Stimulated activated CD4-positive, alpha-beta T cell treated with anti-CD3 and anti-CD28 coated beads, Interleukin-4, amount 100 ng/mL, for 48 hours (primary cell): ENCODE data around the gene CKAP4.
A peak's percentile ranks its signal among the peaks of the same experiment; 100 is the strongest.
"Not testable (repeated sequence)": the region's sequence is repeated elsewhere in the genome, so short reads cannot be mapped to it uniquely, and the experiment has no call there.

Source experiments
- DNase-seq, 2 donors: peaks; one replicate each; pipeline ENCODE4 v3.0.0-alpha.2; 2020; ENCODE audit warnings: low read depth in 2 of 2

Gene CKAP4, protein sequence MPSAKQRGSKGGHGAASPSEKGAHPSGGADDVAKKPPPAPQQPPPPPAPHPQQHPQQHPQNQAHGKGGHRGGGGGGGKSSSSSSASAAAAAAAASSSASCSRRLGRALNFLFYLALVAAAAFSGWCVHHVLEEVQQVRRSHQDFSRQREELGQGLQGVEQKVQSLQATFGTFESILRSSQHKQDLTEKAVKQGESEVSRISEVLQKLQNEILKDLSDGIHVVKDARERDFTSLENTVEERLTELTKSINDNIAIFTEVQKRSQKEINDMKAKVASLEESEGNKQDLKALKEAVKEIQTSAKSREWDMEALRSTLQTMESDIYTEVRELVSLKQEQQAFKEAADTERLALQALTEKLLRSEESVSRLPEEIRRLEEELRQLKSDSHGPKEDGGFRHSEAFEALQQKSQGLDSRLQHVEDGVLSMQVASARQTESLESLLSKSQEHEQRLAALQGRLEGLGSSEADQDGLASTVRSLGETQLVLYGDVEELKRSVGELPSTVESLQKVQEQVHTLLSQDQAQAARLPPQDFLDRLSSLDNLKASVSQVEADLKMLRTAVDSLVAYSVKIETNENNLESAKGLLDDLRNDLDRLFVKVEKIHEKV

DNA sequence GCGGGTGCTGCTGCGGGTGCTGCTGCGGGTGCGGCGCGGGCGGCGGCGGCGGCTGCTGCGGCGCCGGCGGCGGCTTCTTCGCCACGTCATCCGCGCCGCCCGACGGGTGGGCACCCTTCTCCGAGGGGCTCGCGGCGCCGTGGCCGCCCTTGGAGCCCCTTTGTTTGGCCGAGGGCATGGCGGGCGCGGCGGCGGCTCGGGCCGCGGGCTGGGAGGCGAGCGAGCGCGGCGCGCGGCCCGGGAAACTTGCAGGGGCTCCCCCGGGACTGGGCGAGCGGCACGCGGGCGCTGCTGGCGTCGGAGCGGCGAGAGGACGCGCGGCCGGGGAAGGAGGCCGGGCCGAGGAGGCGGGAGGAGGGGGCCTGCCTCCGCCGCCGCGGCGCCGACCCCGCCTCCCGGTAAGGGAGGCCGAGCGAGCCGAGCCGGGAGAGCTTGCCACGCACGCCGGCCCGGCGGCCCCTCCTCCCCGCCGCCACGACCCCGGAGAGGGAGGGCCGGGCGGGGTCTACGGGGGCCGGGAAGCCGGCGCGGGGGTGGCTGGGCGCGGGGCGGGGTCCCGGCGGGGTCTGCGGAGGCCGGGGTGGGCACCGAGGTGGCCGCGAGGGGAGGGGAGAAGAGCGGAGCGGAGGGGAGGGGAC lies at the start of gene CKAP4:
TSS of gene CKAP4 (minus strand) at position 347 of the 638 bp plus-strand sequence. CDS start at position 178, 169 bp downstream.
- DNase-seq, result peak in 1 of 2 donors; percentile 23

DNA sequence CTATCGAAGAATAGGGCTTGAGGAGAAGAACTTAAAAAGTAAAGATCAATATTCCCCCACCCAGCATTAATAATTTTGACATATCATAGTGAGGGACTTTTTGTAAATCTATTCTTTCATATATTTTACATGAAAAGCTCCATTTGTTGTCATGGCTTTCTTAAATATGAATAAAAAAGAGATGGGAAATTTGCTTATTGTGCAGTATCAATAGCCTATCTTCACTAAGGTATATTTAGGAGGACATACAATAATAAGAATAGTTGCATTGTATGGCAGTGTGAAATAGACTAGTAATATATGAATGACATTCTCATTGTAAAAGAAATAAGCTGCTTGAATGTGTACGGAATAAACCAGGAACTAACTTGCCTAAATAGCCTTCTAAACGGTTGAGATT lies 49.3 kb upstream of the CKAP4 start:
- no peak for DNase-seq

DNA sequence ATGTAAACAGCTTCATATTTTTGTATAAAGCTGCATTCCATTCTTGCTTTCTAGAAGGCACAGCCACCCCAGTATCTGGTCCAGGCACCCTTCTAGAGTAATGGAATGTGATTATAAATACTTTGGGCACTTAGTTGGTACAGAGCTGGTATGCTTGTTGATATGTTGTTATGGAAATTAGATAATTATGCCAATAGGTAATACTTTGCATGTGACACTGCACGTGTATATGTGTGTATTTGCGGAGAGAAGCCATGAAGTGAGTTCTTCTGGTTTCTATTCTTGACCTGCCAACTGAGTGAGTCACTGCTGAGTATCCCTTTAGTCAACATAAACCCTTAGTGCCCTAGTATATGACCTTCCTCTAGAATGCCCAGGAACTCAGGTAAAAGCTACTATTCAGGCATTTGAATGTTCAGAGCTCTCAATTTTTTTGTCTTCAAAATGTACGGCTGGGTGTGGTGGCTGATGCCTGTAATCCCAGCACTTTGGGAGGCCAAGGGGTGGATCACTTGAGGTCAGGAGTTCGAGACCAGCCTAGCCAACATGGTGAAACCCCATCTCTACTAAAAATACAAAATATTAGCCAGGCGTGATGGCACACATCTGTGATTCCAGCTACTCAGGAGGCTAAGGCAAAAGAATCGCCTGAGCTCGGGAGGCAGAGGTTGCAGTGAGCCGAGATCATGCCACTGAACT lies 48.5 kb upstream of the CKAP4 start:
- DNase-seq, result no peak

DNA sequence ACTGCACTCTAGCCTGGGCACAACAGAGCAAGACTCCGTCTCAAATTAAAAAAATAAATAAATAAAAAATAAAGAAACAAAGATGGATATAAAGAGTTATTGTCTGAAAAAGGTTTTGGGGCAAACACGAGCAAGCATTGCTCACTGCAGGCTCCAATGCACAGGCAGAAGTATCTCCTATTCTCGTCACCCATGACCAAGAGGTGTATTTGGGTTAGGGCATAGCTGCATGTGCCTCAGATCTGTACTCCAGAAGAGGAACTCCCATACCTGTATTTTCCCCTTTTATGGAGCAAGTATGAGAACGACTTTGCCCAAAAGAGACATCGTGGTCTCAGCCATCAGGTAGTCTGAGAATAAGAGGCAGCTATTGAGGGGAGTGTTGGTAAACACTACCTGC lies 44.5 kb upstream of the CKAP4 start:
- no peak for DNase-seq

DNA sequence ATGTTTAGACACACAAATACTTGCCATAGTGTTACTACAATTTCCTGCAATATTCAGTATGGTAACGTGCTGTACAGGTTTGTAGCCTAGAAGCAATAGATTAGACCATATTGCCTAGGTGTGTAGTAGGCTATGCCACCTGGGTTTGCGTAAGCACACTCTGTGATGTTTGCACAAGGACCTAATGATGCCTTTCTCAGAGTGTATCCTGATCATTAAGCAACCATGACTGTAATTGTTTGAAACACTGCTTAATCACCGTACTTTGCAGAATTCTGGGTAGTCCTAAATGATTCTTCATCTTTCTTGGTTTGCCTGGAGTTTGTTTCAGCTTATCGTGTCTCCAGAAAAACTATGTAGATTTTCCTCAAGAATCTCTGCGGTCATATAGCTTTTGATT lies 43.5 kb upstream of the CKAP4 start:
- no peak for DNase-seq

DNA sequence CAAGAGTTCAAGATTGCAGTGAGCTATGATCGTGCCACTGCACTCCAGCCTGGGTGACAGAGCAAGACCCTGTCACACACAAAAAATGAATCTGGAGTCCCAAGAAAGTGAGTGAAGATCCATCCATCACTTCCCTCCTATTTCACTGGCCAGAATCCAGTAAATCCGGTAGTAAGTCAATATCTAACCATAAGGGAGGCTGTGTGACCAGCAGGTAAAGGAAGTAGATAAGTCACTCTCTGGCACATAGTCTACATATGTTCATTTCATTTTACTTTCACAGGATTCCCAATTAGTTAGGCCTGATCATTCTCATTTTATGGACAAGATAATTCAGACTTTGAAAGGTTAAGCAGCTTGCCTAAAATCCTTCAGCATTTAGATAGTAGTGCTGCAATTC lies 42.8 kb upstream of the CKAP4 start:
- DNase-seq, result no peak

DNA sequence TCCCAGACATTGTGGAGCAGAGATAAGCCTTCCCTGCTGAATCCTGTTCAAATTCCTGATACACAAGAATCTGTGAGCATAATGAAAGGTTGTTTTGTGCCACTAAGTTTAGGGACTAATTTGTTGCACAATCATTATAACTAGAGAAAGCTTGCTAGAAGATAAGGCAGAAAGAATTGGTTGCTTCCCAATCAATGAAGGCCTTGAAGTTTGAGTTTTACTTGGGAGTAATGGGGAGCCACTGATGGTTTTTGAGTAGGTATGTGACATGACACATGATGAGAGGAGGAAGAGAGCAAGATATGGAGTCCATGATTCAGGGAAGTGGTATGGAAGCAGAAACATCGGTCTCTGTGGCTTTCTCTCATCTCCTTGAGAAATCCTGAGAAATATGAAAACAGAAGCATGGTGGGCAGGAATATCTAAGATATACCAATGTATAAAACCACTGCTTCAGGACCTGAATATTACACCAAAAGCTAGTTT lies 41.4 kb upstream of the CKAP4 start:
- no peak for DNase-seq

DNA sequence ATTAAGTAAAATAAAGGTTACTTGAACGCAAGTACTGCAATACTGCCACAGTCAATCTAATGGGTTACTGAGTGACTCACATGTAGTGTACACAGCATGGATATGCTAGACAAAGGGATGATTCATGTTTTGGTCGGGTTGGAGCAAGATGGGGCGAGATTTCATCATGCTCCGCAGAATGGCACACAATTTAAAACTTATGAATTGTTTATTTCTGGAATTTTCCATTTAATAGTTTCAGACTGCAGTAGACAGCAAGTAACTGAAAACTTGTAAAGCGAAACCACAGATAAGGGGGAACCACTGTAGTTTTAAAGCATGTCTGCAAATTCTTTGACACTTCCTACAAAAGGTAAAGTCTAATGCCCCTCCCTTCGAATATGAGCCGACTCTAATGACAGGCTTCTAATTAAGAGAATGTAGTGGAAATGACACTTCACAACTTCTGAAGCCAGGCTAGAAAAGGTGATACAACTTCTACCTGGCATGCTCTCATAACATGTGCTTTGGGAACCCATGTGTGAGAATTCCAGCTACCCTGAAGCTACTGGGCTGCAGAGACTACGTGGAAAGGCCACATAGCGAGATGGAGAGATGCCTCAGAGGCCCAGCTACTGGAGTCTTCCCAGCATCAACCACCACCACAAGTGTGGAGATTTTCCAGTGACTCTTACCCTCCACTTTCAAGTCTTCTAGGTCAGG lies 40.8 kb upstream of the CKAP4 start:
- peak in 1 of 2 donors; percentile 18 for DNase-seq

DNA sequence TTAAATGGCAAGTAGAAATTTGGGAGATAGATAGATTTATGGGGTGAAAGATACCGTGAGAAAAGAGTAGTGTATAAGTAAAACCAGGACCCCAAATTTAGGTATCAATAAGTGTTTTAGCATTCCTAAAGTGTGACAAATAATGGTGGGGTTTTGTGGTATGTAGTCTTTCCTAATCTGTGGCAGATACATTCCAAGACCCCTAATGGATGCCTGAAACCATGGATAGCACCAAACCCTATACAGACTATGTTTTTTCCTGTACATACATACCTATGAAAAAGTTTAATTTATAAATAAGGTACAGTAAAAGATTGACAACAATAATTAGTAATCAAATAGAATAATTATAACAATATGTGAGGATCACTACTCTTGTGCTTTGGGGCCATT lies 40.3 kb upstream of the CKAP4 start:
- no peak for DNase-seq

DNA sequence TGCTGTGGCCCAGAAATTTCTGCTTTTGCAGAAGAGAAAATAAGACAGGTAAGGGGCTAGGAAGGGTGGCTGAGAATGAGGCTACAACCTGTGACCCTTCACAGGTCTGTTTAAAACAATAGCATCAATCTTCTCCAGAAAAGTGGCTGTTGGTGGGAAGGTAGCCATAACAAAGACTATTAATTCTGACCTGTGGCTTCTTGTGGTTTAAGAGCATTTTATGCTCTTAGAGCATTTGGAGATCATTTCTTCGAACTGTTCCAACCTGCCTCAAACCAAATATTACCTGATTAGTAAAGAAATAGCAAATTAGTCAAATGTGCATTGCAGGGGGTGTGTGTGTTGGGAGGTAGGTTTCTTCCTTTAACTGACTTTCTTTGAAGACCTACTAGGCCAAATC lies 39.5 kb upstream of the CKAP4 start:
- DNase-seq, result no peak

DNA sequence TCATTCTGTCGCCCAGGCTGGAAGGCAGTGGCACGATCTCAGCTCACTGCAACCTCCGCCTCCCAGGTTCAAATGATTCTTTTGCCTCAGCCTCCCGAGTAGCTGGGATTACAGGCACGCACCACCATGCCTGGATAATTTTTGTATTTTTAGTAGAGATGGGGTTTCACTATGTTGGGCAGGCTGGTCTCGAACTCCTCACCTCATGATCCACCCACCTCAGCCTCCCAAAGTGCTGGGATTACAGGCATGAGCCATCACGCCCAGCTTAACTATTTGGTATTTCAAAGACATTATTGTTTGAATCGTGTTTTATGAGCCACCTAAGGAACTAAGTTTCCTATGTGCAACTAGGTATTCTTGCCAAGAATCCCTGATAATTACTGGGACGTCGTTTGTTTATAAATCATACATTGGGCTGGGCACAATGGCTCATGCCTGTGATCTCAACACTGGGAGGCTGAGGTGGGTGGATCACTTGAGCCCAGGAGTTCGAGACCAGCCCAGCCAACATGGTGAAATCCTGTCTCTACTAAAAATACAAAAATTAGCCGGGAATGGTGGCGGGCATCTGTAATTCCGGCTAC lies 38.8 kb upstream of the CKAP4 start:
- DNase-seq, result not testable (repeated sequence)

DNA sequence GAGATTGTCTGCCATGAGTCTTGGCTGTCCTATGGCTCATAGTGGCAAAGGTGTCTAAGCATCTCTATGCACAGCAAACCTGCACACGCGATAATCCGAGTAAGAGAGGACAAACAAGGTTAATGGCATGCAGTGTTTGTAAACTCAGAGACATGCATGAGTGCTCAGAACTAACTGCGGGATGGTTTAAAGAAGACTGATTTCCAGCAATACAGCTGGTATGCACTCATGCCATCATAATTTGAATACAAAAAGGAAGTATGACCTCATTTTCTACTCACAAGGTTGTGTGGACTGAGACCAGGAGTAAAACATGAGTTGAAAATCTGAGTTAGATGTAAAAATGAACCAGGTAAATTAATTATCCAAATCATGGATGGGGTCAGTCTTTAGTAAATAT lies 38.2 kb upstream of the CKAP4 start:
- no peak for DNase-seq

DNA sequence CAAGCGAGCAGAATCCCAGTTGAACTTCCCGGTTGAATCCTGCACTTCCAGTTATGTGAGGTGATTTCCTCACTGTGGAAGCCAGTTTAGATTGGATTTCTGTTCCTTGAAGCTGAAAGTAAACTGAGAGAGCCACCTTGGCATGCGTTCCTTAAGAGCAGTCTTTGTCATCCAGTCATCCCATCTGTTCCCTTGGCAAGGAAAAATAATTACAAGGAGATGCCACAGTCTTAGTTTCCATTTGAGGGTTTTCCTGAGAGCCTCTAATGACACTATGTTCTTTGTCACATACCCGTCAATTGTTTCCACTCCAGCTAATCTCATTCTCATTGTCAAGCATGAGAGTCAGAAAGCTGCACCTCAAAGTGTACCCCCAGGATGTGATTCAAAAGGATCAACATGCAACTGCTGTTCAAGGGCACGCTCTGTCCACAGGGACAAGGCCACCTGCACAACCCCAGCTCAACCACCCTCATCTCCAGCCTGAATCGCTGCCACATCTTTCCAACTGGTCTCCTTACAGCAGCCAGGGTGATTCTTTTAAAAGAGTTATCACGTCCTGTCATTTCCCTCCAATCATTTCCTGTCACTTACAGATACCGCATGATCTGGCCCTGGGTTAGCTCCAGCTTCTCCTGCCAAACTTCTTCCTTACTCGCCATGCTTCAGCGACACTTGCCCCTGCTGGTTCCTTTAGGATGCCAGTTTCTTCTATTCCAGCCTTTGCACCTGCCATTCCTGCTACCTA lies 36.7 kb upstream of the CKAP4 start:
- DNase-seq, result no peak

DNA sequence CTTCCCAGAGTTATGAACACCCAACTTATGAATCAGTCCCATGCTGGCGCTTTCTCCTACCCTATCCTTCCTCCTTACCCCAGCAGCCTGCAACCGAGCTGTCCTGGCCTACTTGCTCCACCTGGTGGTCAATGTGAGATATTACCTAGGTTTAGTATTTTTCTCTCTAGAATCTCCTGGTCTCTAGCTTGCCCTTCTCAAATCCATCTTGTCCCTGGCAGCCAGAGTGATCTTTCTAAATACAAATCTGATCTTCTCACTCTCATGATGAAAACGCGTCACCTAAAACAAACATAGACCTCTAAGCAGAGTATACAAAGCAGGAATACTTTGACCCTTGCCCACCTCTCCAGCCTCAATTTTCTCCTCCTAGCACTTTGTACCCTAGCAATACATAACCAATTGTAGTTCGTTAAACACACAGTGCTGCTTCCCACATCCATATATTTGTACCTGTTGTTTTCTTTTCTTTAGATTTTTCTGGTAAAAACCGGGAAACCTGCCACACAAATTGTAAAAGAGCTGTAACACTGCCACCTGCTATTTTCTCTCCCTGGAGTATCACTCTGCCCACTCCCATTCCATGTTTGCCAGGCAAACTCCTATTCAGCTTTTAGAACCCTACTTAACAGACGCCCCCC lies 34.8 kb upstream of the CKAP4 start:
- DNase-seq, result peak in 1 of 2 donors; percentile 19

DNA sequence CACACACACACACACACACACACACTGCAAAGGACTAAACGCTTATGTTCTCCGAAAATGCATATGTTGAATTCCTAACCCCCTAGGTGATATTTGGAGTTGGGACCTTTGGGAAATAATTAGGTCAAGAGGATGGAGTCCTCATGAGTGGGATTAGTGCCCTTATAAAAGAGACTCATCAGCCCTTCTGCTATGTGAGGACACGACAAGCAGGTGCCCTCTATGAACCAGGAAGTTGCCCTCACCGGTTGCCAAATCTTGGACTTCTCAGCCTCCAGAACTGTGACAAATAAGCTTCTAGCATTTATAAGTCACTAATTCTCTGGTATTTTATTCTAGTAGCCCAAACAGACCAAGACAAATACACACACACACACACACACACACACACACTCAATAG lies 34.0 kb upstream of the CKAP4 start:
- DNase-seq, result no peak

DNA sequence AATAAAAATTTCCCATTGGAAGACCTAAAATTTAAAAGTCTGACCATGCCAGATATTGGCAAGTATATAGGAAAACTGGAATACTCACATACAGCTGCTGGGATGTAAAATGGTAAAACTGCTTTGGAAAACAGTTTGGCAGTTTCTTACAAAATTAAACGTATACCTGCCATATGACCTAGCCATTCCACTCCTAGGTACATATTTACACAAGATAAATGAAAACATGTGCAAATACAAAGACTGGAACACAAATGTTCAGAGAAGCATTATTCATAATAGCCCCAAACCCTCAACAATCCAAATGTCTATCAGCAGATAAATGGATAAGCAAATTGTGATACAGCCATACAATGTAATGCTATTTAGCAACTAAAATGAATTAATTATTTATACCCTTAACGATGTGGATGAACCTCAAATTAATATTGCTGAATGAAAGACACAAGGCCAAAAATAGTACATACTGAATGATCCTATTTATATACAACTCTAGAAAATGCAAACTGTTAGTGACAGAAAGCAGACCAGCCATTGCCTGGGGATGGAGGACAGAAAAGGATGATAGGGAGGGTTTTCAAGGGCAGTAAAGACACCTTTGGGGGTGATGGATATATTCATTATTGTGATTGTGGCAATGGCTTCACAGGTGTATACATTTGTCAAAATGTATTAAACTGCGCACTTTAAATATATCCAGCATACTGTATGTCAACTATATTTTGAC lies 33.4 kb upstream of the CKAP4 start:
- no peak for DNase-seq

DNA sequence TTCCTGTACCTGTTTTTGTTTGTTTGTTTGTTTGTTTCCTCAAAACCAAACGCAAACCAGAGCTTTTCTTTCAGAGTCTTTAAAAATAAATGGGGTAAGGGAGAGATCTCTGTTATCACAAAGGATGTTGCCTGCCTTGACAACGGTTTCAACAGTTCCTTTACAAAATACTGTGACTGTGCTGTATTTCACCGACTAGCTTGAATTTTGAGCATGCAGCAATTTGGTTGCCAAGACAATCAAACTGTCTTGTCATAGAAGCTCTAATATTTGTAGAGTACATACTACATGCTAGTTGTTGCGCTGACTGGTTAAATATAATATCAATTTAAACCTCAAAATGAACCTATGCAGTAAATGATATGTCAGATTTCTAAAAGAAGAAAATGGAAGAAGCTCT lies 32.3 kb upstream of the CKAP4 start:
- DNase-seq, result no peak

DNA sequence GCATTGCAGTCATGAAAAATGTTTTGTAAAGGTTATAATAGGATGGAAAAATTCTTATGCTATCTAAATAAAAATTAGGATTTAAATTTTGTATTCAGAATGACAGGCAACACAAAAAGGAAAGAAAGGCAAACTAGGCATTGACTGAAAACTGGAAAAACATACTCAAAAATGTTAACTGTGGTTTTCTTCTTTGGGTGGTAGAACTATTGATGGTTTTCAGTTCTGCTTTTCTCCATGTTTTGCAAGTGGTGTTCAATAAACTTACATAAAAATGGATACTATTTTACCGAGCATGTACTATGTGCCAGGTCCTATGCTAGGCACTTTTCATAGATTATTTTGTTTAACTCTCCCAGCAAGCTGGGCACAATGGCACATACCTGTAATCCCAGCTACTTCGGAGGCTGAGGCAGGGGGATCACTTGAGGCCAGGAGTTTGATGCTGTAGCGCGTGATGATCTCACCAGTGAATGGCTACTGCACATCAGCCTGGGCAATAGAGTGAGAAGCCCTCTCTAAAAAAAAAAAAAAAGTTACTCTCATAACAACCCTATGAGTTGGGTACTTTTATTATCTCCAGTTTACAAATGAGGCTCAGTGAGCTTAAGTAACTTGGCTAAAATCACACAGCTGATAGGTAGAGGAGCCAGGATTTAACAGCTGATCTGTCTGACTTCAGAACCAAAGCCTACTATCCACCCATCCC lies 28.4 kb upstream of the CKAP4 start:
- DNase-seq, result no peak

DNA sequence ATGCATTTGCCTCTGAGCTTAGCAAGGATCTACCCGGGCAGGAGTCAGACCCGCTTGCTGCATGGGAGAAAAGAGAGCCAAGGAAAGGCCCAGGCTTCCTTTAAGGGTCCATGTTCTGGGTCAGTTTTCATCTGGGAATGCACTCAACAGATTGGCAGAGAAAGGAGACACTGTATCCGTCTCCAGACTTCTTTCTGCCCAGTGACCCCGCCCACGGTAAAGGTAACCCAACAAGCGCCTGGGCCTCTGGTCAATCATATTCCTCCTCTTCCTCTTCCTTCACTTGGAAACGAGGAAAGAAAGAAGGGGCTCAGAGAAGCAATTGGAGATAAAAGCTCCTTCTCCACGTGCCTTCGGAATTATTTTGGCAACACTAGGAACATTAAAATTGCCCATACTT lies 27.6 kb upstream of the CKAP4 start:
- DNase-seq, result no peak
